ENCODE measurements around the gene TPPP3. TPM values are rescaled to one million over a fixed set of nuclear protein-coding genes. Genes with fewer than 3 reads are reported as not detected.

The TPPP3 gene
- total RNA-seq, 1 donor from 2014 or later, result 0.46 TPM

DNA sequence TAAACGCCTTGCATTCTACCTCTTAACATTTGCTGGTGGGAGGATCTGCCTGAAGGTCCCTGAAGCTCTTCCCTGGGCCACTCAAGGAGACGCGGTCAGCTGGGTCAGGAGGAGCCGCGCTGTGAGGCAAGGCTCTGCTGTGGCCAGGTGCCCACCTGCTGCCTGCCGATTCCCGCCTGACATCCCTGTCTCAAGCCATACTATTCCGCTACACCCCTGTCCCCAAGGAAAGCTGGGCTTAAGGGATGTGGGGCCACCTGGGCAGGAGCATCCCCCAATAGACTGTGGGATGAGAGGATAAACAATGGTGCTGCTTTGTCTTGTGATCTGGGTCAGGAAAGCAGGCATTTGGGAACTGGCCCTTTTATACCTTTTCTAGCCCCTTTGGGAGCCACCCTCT, 5.1 kb downstream of the TPPP3 start:
- Histone ChIP-seq H3K36me3 (ENCODE audit: control insufficient read depth, insufficient read depth, low read length) (no peaks in the 10 kb centered on the region), H3K4me3 (ENCODE audit: low read depth, low read length) (no peak overlapping the region), H3K27me3 (ENCODE audit: control insufficient read depth, insufficient read depth, low read length) (peaks cover 22% of the 10 kb centered on the region)
- DNase-seq (ENCODE audit: low read depth), result no peak
- TF ChIP-seq, protein P1, sequence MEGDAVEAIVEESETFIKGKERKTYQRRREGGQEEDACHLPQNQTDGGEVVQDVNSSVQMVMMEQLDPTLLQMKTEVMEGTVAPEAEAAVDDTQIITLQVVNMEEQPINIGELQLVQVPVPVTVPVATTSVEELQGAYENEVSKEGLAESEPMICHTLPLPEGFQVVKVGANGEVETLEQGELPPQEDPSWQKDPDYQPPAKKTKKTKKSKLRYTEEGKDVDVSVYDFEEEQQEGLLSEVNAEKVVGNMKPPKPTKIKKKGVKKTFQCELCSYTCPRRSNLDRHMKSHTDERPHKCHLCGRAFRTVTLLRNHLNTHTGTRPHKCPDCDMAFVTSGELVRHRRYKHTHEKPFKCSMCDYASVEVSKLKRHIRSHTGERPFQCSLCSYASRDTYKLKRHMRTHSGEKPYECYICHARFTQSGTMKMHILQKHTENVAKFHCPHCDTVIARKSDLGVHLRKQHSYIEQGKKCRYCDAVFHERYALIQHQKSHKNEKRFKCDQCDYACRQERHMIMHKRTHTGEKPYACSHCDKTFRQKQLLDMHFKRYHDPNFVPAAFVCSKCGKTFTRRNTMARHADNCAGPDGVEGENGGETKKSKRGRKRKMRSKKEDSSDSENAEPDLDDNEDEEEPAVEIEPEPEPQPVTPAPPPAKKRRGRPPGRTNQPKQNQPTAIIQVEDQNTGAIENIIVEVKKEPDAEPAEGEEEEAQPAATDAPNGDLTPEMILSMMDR (IDR thresholded peaks at IDR 0.05; ENCODE audit: insufficient read depth, low read length, poor library complexity, severe bottlenecking), result no peak

DNA sequence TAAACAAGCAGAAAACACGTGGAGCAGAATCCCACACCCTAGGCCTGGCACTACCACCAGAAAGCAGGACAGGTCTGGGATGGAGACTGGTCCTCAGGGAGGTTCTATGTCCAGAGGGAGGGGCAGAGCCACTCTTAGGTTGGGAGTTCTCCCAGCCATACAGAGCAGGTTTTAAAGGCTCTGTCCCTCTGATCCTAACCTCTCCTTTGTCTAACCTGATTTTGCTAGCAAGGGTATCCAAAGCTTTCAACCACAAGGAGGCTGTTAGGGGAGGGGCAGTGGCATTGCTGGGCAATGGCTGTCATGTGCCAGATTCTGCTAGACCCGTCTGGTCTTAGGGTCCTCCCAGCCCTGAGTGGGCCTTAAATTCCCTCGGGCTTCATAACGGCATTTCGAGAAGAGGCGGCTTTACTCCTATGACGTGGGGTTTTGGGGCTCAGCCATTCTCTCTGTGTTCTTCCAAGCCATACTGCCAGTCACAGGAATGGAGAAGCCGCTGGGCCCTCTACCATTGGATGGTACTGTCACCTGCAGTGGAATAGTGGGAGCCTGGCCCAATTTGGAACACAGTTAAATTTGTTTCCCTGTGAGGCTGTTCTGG, 5.7 kb downstream of the TPPP3 start:
- no peak for DNase-seq (ENCODE audit: low read depth)
- H3K4me3 ChIP-seq (ENCODE audit: low read depth, low read length), result no peak overlapping the region
- H3K27me3 ChIP-seq (ENCODE audit: control insufficient read depth, insufficient read depth, low read length), result peaks cover 15% of the 10 kb centered on the region
- H3K36me3 ChIP-seq (ENCODE audit: control insufficient read depth, insufficient read depth, low read length), result no peaks in the 10 kb centered on the region
- TF ChIP-seq, protein P1 (IDR thresholded peaks at IDR 0.05; ENCODE audit: insufficient read depth, low read length, poor library complexity, severe bottlenecking), result no peak

DNA sequence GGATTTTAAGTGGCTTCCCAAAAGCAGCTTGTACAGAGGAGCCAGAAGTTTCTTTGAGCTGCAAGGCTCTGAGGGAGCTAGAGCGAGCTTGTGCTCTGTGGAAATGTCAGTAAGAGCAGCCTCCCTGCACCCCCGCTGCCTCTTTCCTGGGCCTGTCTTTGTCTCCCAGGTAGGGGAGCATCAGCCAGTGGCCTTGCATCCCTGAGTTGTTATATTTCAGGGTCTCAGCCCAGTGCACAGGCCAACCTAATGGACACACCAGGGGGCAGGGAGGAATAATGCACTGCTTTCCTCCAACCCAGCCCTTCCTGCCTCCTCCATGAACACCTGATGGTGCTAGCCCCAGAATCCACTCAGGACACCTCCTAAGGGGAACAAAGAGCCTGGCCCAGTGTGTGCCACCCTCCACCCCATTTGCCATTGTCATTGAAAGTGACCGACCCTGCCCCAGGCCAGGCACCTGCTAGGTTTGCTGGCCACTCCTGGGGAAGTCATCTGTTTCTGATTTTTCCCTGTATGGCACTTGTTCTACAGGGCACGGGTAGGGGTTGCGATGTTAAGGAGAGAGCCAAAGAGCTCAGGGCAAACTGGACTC, 6.3 kb downstream of the TPPP3 start:
- TF ChIP-seq, protein P1 (IDR thresholded peaks at IDR 0.05; ENCODE audit: insufficient read depth, low read length, poor library complexity, severe bottlenecking), result no peak
- no peak for DNase-seq (ENCODE audit: low read depth)
- H3K27me3 ChIP-seq (ENCODE audit: control insufficient read depth, insufficient read depth, low read length), result peaks cover 13% of the 10 kb centered on the region
- H3K4me3 ChIP-seq (ENCODE audit: low read depth, low read length), result no peak overlapping the region
- H3K36me3 ChIP-seq (ENCODE audit: control insufficient read depth, insufficient read depth, low read length), result no peaks in the 10 kb centered on the region

DNA sequence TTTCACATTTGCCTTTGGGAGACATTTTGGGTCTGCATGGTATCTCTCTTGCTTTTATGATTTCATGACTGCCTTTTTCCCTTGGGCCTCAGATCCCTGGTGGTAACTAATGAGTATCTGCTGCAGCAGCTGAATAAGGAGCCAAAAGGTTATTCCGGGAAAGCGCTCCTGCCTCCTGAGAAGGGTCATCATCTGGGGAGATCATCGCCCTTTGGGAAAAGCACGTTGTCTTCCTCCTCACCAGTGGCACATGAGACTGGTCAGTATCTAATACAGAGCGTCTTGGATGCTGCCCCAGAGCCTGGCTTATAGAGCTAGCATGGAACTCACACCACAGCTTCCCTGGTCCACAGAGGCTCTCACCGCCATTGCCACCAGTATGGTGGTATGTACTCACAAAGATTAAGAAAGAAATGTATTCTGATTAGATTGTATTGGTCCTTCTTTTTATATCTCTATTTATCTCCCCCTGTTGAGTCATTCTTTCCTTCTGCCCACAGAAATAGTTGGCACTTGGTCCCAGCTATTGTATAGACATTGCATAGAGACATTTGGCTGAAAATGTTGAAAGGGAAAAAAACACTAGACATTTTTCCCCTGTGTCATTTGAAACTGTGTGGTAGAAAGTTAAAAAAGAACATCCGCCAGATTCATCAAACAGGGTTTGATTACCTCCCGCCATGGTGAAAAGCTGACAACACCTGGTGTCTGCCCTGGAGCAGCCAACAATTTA, 8.4 kb downstream of the TPPP3 start:
- H3K27me3 ChIP-seq (ENCODE audit: control insufficient read depth, insufficient read depth, low read length), result peaks cover 6% of the 10 kb centered on the region
- H3K4me3 ChIP-seq (ENCODE audit: low read depth, low read length), result no peak overlapping the region
- DNase-seq (ENCODE audit: low read depth), result no peak
- no peaks in the 10 kb centered on the region for H3K36me3 ChIP-seq (ENCODE audit: control insufficient read depth, insufficient read depth, low read length)
- TF ChIP-seq, protein P1 (IDR thresholded peaks at IDR 0.05; ENCODE audit: insufficient read depth, low read length, poor library complexity, severe bottlenecking), result no peak

DNA sequence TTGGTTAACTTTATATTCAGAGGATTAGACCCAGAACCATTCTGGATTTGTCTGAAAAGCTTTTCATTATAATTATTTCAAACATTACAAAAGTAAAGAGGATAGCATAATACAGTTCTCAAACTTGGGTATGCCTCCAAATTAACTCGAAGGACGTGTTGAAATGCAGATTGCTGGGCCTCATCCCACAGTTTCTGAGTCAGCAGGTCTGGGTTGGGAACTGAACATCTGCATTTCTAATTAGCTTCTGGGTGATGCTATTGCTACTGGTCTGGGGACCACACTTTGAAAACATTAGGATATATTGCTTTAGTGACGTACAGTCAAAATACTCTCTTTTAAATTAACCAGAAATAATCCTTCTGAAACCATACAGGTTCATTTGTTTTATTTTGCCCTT, 10.0 kb downstream of the TPPP3 start:
- DNase-seq (ENCODE audit: low read depth), result no peak
- TF ChIP-seq, protein P1 (IDR thresholded peaks at IDR 0.05; ENCODE audit: insufficient read depth, low read length, poor library complexity, severe bottlenecking), result no peak
- Histone ChIP-seq H3K27me3 (ENCODE audit: control insufficient read depth, insufficient read depth, low read length) (peaks cover 4% of the 10 kb centered on the region), H3K36me3 (ENCODE audit: control insufficient read depth, insufficient read depth, low read length) (no peaks in the 10 kb centered on the region), H3K4me3 (ENCODE audit: low read depth, low read length) (no peak overlapping the region)

All from kidney epithelial cell (primary cell).